Peyer's patch (tissue), 4 donors: ENCODE measurements around the gene TSSC4.

Source experiments
- CTCF ChIP-seq, 6 experiments: fragments of 450-650 bp in 4 of 6; fragments of 200-600 bp in 2 of 6; sonication (generic) in 1 of 6; IDR thresholded peaks; one replicate each; pipeline ENCODE4 v1.5.1; 2017 to 2019; ENCODE audit warnings: antibody characterized with exemption in 6 of 6, mild to moderate bottlenecking in 3 of 6, moderate library complexity in 1 of 6
- POLR2A ChIP-seq, 2 donors: fragments of 450-650 bp; IDR thresholded peaks; one replicate each; pipeline ENCODE4 v1.5.1; 2017; ENCODE audit warnings: antibody characterized with exemption in 2 of 2, mild to moderate bottlenecking in 2 of 2, moderate library complexity in 2 of 2

GRCh38 chr11:2421996-2422395 lies 21.4 kb downstream of the TSSC4 start:
- TF ChIP-seq CTCF (IDR thresholded peaks at IDR 0.05) (no peak), POLR2A (IDR thresholded peaks at IDR 0.05) (no peak)
